ENCODE results near the gene ASIP. TPM values are rescaled to one million over a fixed set of nuclear protein-coding genes. Genes with fewer than 3 reads are reported as not detected.

ASIP gene
- total and polyA plus RNA-seq, 2 experiments from 2014 or later = not detected

GRCh38 chr20:34312544-34313217 is 71.5 kb downstream of the ASIP start:
- Histone ChIP-seq H3K36me3 (ENCODE audit: insufficient read depth) (no peaks in the 10 kb centered on the region), H2AFZ (peak overlapping the region; percentile 99), H3K9me2 (ENCODE audit: insufficient read depth) (0 out of 2 replicates have a peak, but pooled peaks cover 4% of the 10 kb centered on the region), H3K27me3 (ENCODE audit: insufficient read depth) (peaks cover 9% of the 10 kb centered on the region), H4K20me1 (replicated peaks; ENCODE audit: insufficient read depth) (no peaks in the 10 kb centered on the region; the same call in 1 of the 2 replicates), H3K4me3 (peak overlapping the region; percentile 76), H3K27ac (ENCODE audit: low read depth) (no peak overlapping the region), H3K4me1 (ENCODE audit: insufficient read depth) (no peaks in the 10 kb centered on the region), H3F3A (replicated peaks; ENCODE audit: low read depth) (no peaks in the 10 kb centered on the region), H3K79me2 (replicated peaks; ENCODE audit: insufficient read depth) (no peaks in the 10 kb centered on the region), H3K4me2 (peak overlapping the region; percentile 95)
- Mint-ChIP-seq H3K36me3 (ENCODE audit: low read depth) (no peaks in the 10 kb centered on the region; the same call in 2 of the 3 replicates), H3K4me1 (no peaks in the 10 kb centered on the region; the same call in 1 of the 3 replicates), H3K27me3 (ENCODE audit: insufficient read depth, low read depth, poor library complexity) (peaks cover 10% of the 10 kb centered on the region), H3K4me3 (peak overlapping the region; percentile 75), H3K27ac (no peak overlapping the region), H3K9me3 (no peaks in the 10 kb centered on the region)
- peak; percentile 90 for ATAC-seq
- peak; percentile 97 for DNase-seq (ENCODE audit: low spot score)
- TF ChIP-seq CREB1 (CRISPR knock-in tag; IDR thresholded peaks at IDR 0.05; ENCODE audit: low read depth) = 0 out of 2 replicates have a peak, but pooled peaks have one; percentile 14
- TF ChIP-seq EZH2phosphoT487 (IDR thresholded peaks at IDR 0.05; ENCODE audit: unreplicated experiment) = no peak
- TF ChIP-seq POLR2AphosphoS5 (IDR thresholded peaks at IDR 0.05; ENCODE audit: low read depth) = no peak
- TF ChIP-seq ZNF462 (CRISPR knock-in tag; IDR thresholded peaks at IDR 0.05) = no peak
- no peak for TF ChIP-seq ETS1 (IDR thresholded peaks at IDR 0.05)
- TF ChIP-seq CTCF (conservative IDR thresholded peaks at IDR 0.05; ENCODE audit: low read depth in 2 of 2) = peak; percentile 100
- TF ChIP-seq ZNF114 (CRISPR knock-in tag; IDR thresholded peaks at IDR 0.05) = no peak
- TF ChIP-seq ZNF331 (CRISPR knock-in tag; IDR thresholded peaks at IDR 0.05; ENCODE audit: low read depth) = no peak

Measured in GM23338 (cell line).